A673 (cell line): Measurements from ENCODE around the gene CHRD. TPM values are rescaled to one million over a fixed set of nuclear protein-coding genes. Genes with fewer than 3 reads are reported as not detected.
A peak's percentile ranks its signal among the peaks of the same experiment; 100 is the strongest.

Experiments used
- BruUV-seq: library from RNA; stranded (reverse); fragments of 400-500 nt; replicated peaks from 2 replicates; lab custom pipeline; 2021; lab: Mats Ljungman, UMichigan
- CTCF ChIA-PET: fragments of 300-600 bp; sonication (Branson Sonifier 250); formaldehyde crosslinking; loops from one replicate; lab custom pipeline; 2022; ENCODE audit warnings: antibody characterized with exemption; lab: Charles Lee
- POLR2A ChIA-PET: fragments of 300-600 bp; sonication (Branson Sonifier 250); formaldehyde crosslinking; loops from one replicate; lab custom pipeline; 2022; ENCODE audit warnings: antibody characterized with exemption; ENCODE audit not compliant: low non-redundant PET; lab: Charles Lee
- DNase-seq: peaks from one replicate; pipeline ENCODE4 v3.0.0-alpha.2; 2015; ENCODE audit warnings: low spot score
- H3K27ac ChIP-seq: fragments of 200-600 bp; sonication (generic); 2 replicates; pipeline ENCODE4 v1.5.1; 2016; ENCODE audit warnings: mixed run types, low read depth, mild to moderate bottlenecking, mixed read lengths, antibody characterized with exemption, low read length; ENCODE audit not compliant: poor library complexity, severe bottlenecking
- H3K27me3 ChIP-seq: fragments of 200-600 bp; sonication (generic); replicated peaks from 2 replicates; pipeline ENCODE4 v1.6.1; 2017; ENCODE audit warnings: mixed run types, low read depth, mild to moderate bottlenecking, mixed read lengths, antibody characterized with exemption, low read length; ENCODE audit not compliant: insufficient read depth, poor library complexity
- H3K36me3 ChIP-seq: fragments of 200-600 bp; sonication (generic); 2 replicates; pipeline ENCODE4 v1.6.1; 2016; ENCODE audit warnings: mixed run types, mild to moderate bottlenecking, mixed read lengths, antibody characterized with exemption, low read length; ENCODE audit not compliant: insufficient read depth, poor library complexity, severe bottlenecking
- H3K4me1 ChIP-seq: fragments of 200-600 bp; sonication (generic); 2 replicates; pipeline ENCODE4 v1.6.1; 2017; ENCODE audit warnings: mixed run types, mild to moderate bottlenecking, mixed read lengths, antibody characterized with exemption, low read length; ENCODE audit not compliant: insufficient read depth, poor library complexity, severe bottlenecking
- H3K4me3 ChIP-seq: fragments of 200-600 bp; sonication (generic); 2 replicates; pipeline ENCODE4 v1.5.1; 2016; ENCODE audit warnings: low read depth, mixed run types, mild to moderate bottlenecking, mixed read lengths, low read length; ENCODE audit not compliant: poor library complexity, severe bottlenecking
- H3K9me3 ChIP-seq: fragments of 200-600 bp; sonication (generic); 2 replicates; pipeline ENCODE4 v1.6.1; 2016; ENCODE audit warnings: mixed run types, low read depth, mild to moderate bottlenecking, mixed read lengths, antibody characterized with exemption, low read length; ENCODE audit not compliant: poor library complexity, severe bottlenecking
- CTCF ChIP-seq: fragments of 300-800, 200-600 bp; sonication (generic); conservative IDR thresholded peaks from 2 replicates; pipeline ENCODE4 v1.5.1; 2017; ENCODE audit warnings: low read depth, mild to moderate bottlenecking, antibody characterized with exemption, low read length, moderate library complexity, mixed read lengths
- EZH2 ChIP-seq: fragments of 200-600 bp; sonication (generic); IDR thresholded peaks from 2 replicates; pipeline ENCODE4 v1.6.1; 2017; ENCODE audit warnings: borderline replicate concordance, low read depth, mild to moderate bottlenecking, mixed read lengths, antibody characterized with exemption, low read length; ENCODE audit not compliant: poor library complexity, severe bottlenecking
- intact Hi-C: fragments of 100-400 bp; cut with micrococcal nuclease; formaldehyde crosslinking; loops from one replicate; pipeline ENCODE4 v1.10.0; 2022; ENCODE audit not compliant: unreplicated experiment
- total RNA-seq: library from RNA; stranded (reverse); gene quantifications from 2 replicates; pipeline ENCODE4 v1.2.3, GENCODE V29; 2021

The CHRD gene
- total RNA-seq, 1 experiment from 2014 or later = 0.06 TPM

- TF ChIP-seq EZH2 = no peak
- TF ChIP-seq CTCF = no peak
- no peak for DNase-seq
- ChIA-PET POLR2A (no interaction called here), CTCF (no interaction called here)
- intact Hi-C loops = no loop called here
- H3K4me3 ChIP-seq = no peak overlapping the region
- no TSS peak for BruUV-seq
- H3K27me3 ChIP-seq = no peaks in the 10 kb centered on the region
- H3K4me1 ChIP-seq = peaks cover 15% of the 10 kb centered on the region
- peak overlapping the region; percentile 37 for H3K27ac ChIP-seq
- peaks cover 5% of the 10 kb centered on the region for H3K36me3 ChIP-seq
- no peaks in the 10 kb centered on the region for H3K9me3 ChIP-seq
Measured at GRCh38 chr3:184352149-184352785, 27.6 kb upstream of the CHRD start.

- peaks cover 5% of the 10 kb centered on the region for H3K36me3 ChIP-seq
- BruUV-seq = no TSS peak
Measured at GRCh38 chr3:184352897-184353545, 26.8 kb upstream of the CHRD start.

GRCh38 chr3:184353546-184353941 is 26.3 kb upstream of the CHRD start:
- H3K4me1 ChIP-seq = peaks cover 4% of the 10 kb centered on the region
- TF ChIP-seq CTCF (no peak), EZH2 (no peak)
- peaks cover 5% of the 10 kb centered on the region for H3K36me3 ChIP-seq
- intact Hi-C loops = no loop called here
- H3K9me3 ChIP-seq = no peaks in the 10 kb centered on the region
- no peak for DNase-seq
- no peaks in the 10 kb centered on the region for H3K27me3 ChIP-seq
- BruUV-seq = no TSS peak
- ChIA-PET POLR2A (no interaction called here), CTCF (interaction anchor here (0.9 to 1.1 kb wide), 3 partner anchors 9 to 160 kb away, joined by 4 to 5 read pairs (median 4); no protein-coding TSS in a partner anchor)
- H3K27ac ChIP-seq = no peak overlapping the region
- H3K4me3 ChIP-seq = no peak overlapping the region

More at GRCh38 chr3:184352897-184353545, 26.8 kb upstream of the CHRD start:
- DNase-seq = no peak
- ChIA-PET POLR2A (no interaction called here), CTCF (interaction anchor here (0.9 to 1.1 kb wide), 2 partner anchors 9 to 19 kb away, joined by 4 to 5 read pairs; no protein-coding TSS in a partner anchor)
- no peaks in the 10 kb centered on the region for H3K9me3 ChIP-seq
- intact Hi-C loops = no loop called here
- no peak overlapping the region for H3K4me3 ChIP-seq
- no peak overlapping the region for H3K27ac ChIP-seq
- H3K4me1 ChIP-seq = peaks cover 9% of the 10 kb centered on the region
- TF ChIP-seq EZH2 (no peak), CTCF (no peak)
- no peaks in the 10 kb centered on the region for H3K27me3 ChIP-seq
